GM19397 (cell line): ENCODE results near the gene FADS2.
A peak's percentile ranks its signal among the peaks of the same experiment; 100 is the strongest.

ENCODE experiments used
- ATAC-seq: cut with Tn5 transposase; IDR thresholded peaks from one replicate; pipeline ENCODE4 v1.9.1; 2021; ENCODE audit warnings: mild to moderate bottlenecking, moderate library complexity; ENCODE audit not compliant: unreplicated experiment

FADS2 gene

GRCh38 chr11:61795459-61795858, 32.6 kb upstream of the FADS2 start:
- no peak for ATAC-seq

DNA sequence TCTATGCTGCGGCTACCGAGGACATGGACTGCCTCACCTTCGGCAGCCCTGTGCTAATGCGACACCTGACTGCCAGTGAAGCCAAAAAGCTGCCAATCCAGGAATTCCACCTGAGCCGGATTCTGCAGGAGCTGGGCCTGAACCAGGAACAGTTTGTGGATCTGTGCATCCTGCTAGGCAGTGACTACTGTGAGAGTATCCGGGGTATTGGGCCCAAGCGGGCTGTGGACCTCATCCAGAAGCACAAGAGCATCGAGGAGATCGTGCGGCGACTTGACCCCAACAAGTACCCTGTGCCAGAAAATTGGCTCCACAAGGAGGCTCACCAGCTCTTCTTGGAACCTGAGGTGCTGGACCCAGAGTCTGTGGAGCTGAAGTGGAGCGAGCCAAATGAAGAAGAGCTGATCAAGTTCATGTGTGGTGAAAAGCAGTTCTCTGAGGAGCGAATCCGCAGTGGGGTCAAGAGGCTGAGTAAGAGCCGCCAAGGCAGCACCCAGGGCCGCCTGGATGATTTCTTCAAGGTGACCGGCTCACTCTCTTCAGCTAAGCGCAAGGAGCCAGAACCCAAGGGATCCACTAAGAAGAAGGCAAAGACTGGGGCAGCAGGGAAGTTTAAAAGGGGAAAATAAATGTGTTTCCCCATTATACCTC, 32.1 kb upstream of the FADS2 start:
- ATAC-seq = no peak

- no peak for ATAC-seq
Measured at GRCh38 chr11:61797263-61797944, 30.7 kb upstream of the FADS2 start.

DNA sequence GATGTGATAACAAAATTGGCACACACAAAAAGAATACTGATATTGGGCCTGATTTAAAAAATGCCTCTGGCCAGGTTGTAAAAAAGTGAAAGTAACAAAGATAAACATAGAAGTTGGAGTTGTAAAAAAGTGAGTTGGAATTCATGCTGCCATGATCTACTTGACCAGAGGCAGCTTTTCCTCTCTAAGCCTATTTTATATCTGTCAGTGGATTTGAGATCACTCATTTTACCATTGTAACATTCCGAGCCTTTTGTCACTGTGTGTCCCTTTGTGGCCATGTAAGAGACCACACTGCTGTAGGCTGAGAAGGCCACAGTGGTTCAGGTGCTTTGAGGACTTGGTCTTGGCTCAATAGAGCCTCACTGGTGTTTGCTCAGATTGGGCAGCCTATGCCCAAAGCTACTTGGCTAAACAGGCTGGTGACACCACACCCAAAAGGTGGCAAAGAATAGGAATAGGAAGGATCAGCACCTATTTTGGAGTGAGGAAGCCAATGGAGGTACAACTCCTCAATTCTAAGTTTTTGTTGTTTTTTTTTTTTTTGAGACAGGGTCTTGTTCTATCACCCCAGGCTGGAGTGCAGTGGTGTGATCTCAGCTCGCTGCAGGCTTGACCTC, 28.3 kb upstream of the FADS2 start:
- no peak for ATAC-seq

DNA sequence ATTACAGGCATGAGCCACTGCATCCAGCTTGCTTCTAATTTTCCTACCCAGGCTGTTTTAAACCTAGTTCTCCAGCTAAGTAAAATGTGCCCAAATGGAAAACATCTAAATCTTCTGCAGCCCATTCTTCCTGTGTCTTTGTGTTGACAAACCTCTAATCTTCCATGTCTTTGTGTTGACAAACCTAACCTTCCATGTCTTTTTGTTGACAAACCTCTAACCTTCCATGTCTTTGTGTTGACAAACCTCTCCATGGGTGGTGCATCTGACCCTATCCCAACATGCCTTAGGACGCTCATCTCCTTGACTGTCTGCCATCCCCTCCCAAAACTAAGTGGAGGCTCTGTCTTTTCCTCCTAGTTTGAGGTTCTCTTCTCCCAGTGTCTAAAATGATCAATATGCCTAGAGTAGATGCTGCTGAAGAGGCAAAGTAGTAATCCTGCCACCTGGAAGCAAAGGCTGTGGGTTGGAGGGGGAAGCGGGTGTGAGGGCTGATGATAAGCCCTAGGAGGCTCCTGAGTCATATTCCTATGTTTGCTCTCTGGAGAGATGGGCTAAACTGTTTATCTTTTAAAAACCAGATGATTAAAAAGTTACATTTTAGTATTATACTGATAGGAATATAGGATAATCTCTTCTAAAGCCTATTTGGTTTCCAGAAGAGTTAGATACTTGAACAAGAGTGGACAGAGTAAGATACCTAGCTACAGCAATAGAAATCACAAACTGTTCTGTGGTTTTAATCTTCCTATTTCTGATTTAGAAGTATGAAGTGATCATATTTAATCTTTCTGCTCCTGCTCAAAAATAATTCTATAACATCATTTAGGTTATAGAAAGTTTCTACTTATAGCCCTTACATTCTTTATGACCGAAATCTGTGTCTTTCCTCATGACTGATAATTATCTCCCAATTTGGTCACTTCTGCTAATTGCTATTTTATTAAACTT, 27.5 kb upstream of the FADS2 start:
- ATAC-seq = no peak

- ATAC-seq = no peak
Measured at GRCh38 chr11:61802605-61803004, 25.5 kb upstream of the FADS2 start.

DNA sequence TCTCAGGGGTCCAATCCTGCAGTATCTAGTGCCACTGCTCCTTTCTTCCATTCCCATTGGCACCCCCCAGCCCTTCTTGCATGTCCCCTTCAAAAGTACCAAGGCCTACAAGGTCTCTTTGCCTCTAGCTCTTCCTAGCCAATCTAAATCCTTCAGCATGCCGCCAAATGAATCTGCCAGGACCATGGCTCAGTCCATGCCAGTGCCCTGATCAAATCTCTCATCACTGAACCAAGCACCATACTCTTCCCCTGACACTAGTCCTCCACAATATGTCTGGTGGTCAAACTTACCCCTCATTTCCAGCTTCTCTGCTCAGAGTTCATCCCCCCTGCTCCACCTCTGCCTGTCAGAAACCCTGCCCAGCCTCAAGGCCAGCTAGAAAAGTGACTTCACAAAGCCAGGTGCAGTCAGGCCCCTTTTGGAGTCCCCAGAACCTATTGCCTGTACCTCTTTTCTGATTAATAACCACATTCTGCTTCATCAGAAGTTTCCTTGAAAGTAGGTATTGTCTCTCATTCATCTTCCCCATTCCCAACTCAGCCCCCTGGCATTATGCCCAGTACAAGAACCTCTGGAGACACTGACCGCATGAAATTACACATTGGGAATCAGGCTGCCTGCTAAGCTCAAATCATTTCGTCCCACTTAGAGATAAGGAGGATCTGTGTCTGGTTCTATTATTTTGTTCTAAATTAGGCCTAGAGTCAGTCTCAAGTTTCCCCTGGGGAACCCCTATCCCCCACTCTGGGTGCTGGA, 24.0 kb upstream of the FADS2 start:
- ATAC-seq = no peak

DNA sequence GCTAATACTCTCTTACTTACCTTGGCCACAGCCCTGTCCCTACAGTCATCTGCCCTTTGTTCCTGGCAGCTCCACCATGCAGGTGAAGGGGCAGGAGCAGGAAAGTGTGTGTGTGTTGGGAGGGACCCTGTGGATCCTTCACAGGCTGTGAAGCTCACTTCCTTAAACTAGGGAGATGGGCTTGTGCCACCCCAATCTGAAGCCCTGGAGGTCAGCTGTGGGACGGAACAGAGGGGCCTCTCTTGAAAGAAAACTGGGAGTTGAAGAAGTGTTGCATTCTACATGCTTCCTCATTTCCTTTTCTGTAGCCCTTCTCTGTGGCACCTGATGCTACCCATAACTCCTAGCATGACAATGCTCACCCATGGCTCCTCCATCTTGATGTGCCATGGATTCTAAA, 23.0 kb upstream of the FADS2 start:
- ATAC-seq = no peak

DNA sequence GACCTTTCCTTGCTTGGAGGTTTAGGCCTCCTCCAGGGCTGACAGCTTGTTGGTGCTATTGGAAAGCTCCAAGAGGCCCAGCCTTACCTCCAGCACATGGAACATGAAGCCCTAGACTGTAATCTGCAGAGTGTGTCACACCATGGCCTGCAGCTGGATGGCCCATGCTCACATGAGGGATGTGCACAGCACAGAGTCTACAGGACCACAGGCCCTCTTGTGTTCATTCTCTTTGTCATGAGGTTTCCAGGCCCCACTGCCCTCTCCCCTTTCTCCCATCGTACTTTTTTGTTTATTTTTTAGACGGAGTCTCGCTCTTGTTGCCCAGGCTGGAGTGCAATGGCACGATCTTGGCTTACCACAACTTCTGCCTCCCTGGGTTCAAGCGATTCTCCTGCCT, 21.3 kb upstream of the FADS2 start:
- ATAC-seq = no peak

DNA sequence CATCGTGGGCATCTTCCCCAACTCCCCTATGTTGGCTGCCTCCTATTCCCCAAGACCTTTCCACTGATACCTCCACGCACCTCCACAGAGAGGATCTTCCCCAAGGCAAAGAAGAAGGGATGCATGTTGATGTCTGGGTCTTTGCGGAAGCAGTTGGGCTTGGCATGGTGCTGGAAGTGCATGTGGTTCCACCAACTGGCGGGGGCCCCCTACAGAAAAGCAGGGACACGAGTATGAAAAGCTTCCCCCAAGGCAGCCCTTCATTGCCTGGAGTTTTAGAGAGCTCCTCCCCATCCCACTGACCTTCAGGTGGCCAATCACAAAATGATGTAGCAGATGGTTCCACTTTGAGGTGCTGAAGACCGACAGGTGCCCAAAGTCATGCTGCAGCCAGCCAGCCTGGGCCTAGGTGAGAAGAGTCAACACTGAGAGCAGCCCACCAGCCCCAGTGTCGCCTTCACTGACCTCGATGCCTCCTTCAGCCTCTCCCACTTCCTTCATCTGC, 17.4 kb upstream of the FADS2 start:
- no peak for ATAC-seq

GRCh38 chr11:61811831-61812230, 16.3 kb upstream of the FADS2 start:
- ATAC-seq = no peak

- no peak for ATAC-seq
Measured at GRCh38 chr11:61812736-61813411, 15.2 kb upstream of the FADS2 start.

DNA sequence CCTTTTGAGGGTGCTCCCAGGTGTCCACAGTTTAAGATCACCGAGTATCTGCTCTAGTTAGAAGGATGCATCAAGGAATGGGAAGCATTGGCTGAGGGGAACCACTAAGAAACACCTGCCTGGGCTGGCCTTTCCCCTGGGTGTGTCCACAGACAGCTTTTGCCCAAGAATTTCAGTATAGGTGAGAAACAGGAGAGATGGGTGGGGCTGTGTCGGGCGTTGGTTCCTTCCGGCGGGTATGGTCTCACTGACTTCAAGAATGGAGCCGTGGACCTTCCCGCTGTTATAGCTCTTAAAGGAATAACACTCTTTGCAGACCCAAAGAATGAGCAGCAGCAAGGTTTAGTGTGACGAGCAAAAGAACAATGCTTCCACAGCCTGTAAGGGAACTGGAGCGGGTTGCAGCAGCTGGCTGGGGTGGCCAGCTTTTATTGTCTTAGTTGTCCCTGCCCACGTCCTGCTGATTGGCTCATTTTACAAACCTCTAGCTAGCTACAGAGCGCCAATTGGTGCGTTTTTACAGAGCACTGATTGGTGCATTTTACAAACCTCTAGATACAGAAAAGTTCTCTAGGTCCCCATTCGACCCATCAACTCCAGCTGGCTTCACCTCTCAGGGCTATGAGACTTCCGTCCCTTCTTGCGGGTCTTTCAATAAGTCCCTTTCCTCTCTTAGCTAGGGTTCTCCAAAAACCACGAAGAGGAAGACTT, 13.7 kb upstream of the FADS2 start:
- ATAC-seq = no peak

- peak; percentile 56 for ATAC-seq
Measured at GRCh38 chr11:61814958-61815789, 12.9 kb upstream of the FADS2 start.

GRCh38 chr11:61815790-61816735, 12.0 kb upstream of the FADS2 start:
- ATAC-seq = peak; percentile 23

DNA sequence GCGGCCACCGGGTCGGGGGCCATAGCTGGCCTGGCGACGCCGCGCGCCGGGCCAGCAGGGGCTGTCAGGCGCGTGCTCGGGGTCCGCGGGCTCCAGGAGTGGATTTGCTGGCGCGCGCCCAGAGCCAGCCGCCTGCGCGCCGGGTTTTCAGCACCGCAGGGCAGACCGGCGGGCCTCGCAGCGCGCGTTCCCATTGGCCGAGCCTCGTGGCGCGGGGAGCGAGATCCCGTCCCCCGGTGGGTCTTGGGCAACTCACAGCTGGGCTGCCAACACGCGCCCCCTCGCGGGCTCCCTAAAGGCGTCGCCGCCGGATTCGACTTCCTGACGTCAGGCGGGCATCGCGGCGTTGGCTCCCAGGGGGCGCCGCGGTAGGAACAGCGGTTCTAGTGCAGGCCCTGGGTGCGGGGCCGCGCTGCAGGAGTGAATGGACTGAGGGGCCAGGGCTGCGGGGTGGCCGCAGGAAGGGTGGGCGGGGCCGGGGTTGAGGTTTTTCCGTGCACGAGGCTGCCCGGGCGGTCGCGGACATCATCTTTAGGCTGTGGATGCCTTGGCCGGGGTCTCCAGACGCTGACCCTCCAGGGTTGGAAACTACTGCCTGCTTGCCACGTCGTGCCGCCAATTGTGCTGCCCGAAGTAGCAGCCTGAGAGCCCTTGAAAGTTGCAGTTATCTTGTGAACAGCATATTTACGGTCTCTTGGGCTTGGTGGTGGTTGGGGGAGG, 11.2 kb upstream of the FADS2 start, which contains the start of gene FADS1:
Gene FADS1 (minus strand): TSS at position 268 of the 720 bp plus-strand sequence. CDS start 74 bp downstream, at position 194.
- ATAC-seq = peak; percentile 50
